ENCODE measurements around the gene CHRM4. TPM values are rescaled to one million over a fixed set of nuclear protein-coding genes. Genes with fewer than 3 reads are reported as not detected.

CHRM4 gene
- total RNA-seq, 1 donor = 0.36 TPM

DNA sequence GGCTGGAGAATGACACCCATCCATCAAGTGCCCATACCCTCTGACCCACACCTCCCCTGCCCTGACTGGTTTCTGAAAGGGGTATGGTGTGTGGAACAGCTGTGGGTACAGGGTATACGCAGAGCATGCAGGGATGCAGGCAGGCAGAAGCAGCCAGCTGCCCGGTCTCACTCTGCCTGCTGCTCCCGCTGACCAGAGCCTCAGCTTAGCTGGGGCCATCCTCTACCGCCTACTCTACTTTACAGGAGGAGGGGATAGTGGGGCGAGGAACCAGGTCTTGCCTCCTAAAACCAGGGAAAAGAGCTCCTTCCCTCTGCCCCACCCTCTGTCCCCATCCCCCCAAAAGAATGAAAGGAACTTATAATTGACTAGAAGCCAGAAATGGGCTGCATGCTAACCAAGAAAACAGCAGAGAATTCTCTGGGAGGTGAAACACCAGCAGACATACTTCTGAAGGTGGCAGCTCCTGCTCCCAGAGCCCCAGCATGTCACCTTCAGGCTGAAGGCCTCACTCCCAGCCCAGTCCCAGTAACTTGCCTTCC, 13.0 kb upstream of the CHRM4 start:
- TF ChIP-seq, protein P1, sequence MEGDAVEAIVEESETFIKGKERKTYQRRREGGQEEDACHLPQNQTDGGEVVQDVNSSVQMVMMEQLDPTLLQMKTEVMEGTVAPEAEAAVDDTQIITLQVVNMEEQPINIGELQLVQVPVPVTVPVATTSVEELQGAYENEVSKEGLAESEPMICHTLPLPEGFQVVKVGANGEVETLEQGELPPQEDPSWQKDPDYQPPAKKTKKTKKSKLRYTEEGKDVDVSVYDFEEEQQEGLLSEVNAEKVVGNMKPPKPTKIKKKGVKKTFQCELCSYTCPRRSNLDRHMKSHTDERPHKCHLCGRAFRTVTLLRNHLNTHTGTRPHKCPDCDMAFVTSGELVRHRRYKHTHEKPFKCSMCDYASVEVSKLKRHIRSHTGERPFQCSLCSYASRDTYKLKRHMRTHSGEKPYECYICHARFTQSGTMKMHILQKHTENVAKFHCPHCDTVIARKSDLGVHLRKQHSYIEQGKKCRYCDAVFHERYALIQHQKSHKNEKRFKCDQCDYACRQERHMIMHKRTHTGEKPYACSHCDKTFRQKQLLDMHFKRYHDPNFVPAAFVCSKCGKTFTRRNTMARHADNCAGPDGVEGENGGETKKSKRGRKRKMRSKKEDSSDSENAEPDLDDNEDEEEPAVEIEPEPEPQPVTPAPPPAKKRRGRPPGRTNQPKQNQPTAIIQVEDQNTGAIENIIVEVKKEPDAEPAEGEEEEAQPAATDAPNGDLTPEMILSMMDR (IDR thresholded peaks at IDR 0.05; ENCODE audit: extremely low read depth, low read depth, low read length) = no peak
- peaks cover 16% of the 10 kb centered on the region for H3K36me3 ChIP-seq (ENCODE audit: insufficient read depth, low read length)
- DNase-seq (ENCODE audit: insufficient read length, low spot score, missing footprints) = no peak
- H3K79me2 ChIP-seq (ENCODE audit: insufficient read depth, low read length) = no peaks in the 10 kb centered on the region
- no peak overlapping the region for H3K27ac ChIP-seq (ENCODE audit: low read depth, low read length)
- H3K4me3 ChIP-seq (ENCODE audit: insufficient read depth, low read length) = no peak overlapping the region
- H4K20me1 ChIP-seq (ENCODE audit: insufficient read depth, low read length) = peaks cover 10% of the 10 kb centered on the region
- H3K4me1 ChIP-seq (ENCODE audit: insufficient read depth, low read length) = peaks cover 5% of the 10 kb centered on the region
- no peaks in the 10 kb centered on the region for H3K27me3 ChIP-seq (ENCODE audit: insufficient read depth, low read length)
- H3K9me3 ChIP-seq (ENCODE audit: low read depth, low read length) = no peaks in the 10 kb centered on the region
- no peak overlapping the region for H2AFZ ChIP-seq (ENCODE audit: low read length)
- peak overlapping the region; percentile 9 for H3K4me2 ChIP-seq (ENCODE audit: insufficient read depth, low read length)

DNA sequence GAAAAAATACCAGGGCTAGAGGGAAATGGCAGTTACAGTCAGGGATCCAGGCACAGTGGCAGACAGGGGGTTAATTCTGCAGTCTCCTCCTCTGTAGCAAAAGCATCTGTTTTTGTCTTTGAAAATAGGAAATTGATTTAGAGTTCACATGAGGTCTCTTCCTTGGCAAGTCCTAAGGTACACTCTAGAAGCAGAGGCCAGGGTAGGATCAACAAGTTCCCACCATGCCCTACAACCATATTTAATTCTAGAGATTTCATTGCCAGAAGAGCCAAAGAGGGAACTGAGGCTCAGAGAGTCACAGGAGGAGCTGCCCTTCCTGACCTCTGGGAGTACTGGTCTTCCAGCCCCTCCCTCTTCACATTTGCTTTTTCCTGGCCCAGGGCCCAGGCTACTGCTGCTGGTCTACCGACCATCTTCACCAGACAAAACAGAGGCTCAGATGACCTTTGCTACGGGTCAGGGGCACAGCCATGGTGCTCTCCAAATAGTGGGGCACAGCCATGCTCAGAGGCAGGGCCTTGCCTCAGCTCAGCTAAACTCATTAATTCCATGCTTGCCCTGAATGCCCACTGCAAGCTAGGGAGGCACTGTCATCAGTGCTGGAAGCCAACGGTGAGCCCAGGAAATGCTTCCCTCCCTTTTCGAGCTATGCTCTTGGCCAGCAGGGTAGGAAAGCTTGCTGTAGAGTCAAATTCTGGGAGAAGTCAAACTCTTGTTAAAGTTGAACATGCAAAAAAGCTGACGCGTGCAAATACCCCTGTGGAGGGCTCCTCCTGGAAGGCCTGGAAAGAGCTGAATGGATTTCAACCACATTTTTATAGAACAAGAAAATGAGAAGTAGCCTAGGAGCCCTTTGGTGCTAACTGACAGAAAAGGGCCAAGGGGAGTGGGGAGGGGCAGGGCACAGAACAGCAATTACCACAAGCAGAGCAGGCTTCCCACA, 11.7 kb upstream of the CHRM4 start:
- Histone ChIP-seq H4K20me1 (ENCODE audit: insufficient read depth, low read length) (peaks cover 11% of the 10 kb centered on the region), H3K79me2 (ENCODE audit: insufficient read depth, low read length) (no peaks in the 10 kb centered on the region), H3K4me3 (ENCODE audit: insufficient read depth, low read length) (no peak overlapping the region), H3K4me1 (ENCODE audit: insufficient read depth, low read length) (peaks cover 5% of the 10 kb centered on the region), H2AFZ (ENCODE audit: low read length) (no peak overlapping the region), H3K9me3 (ENCODE audit: low read depth, low read length) (no peaks in the 10 kb centered on the region), H3K27ac (ENCODE audit: low read depth, low read length) (no peak overlapping the region), H3K27me3 (ENCODE audit: insufficient read depth, low read length) (no peaks in the 10 kb centered on the region), H3K4me2 (ENCODE audit: insufficient read depth, low read length) (no peak overlapping the region), H3K36me3 (ENCODE audit: insufficient read depth, low read length) (peaks cover 10% of the 10 kb centered on the region)
- DNase-seq (ENCODE audit: insufficient read length, low spot score, missing footprints) = no peak
- TF ChIP-seq, protein P1 (IDR thresholded peaks at IDR 0.05; ENCODE audit: extremely low read depth, low read depth, low read length) = no peak

DNA sequence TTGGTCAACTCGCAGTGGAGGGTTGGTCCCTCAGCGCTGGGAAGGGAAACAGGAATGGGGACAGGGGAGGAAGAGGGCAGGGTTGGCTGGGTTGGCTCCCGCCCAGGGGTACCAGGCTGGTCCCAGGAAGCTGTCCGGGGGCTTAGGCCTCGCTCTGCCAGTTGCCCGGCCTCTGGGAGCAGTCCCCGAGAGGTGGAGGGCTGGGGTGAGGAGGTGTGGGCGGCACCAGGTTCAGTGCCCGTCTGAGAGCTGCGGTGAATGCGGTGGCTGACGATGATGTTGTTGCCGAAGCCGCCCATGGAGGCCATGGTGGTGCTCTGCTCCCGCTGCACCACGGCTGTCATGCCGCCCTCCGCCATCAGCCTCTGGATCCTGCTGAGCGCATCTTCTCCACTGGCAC, 6.0 kb upstream of the CHRM4 start:
- Histone ChIP-seq H3K4me2 (ENCODE audit: insufficient read depth, low read length) (no peak overlapping the region), H3K79me2 (ENCODE audit: insufficient read depth, low read length) (no peaks in the 10 kb centered on the region), H2AFZ (ENCODE audit: low read length) (no peak overlapping the region), H3K27ac (ENCODE audit: low read depth, low read length) (no peak overlapping the region), H4K20me1 (ENCODE audit: insufficient read depth, low read length) (peaks cover 25% of the 10 kb centered on the region), H3K4me1 (ENCODE audit: insufficient read depth, low read length) (peaks cover 5% of the 10 kb centered on the region), H3K27me3 (ENCODE audit: insufficient read depth, low read length) (no peaks in the 10 kb centered on the region), H3K4me3 (ENCODE audit: insufficient read depth, low read length) (no peak overlapping the region), H3K9me3 (ENCODE audit: low read depth, low read length) (no peaks in the 10 kb centered on the region), H3K36me3 (ENCODE audit: insufficient read depth, low read length) (peaks cover 1% of the 10 kb centered on the region)
- DNase-seq (ENCODE audit: insufficient read length, low spot score, missing footprints) = no peak
- TF ChIP-seq, protein P1 (IDR thresholded peaks at IDR 0.05; ENCODE audit: extremely low read depth, low read depth, low read length) = no peak

DNA sequence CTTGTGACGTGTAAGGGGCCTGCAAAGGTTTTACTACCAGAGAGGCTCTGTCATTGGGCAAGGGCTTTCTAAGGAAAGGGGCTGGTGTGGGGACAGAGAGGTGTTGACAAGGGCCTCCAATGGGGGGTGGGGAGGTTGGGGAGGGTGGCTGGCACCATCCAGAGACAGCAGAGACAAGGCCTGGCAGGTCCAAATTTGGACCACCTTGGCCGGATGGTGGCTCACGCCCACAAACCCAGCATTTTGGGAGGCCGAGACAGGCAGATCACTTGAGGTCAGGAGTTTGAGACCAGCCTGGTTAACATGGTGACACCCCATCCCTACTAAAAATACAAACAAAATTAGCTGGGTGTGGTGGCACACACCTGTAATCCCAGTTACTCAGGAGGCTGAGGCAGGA, 2.2 kb upstream of the CHRM4 start:
- peaks cover 27% of the 10 kb centered on the region for H3K27me3 ChIP-seq (ENCODE audit: insufficient read depth, low read length)
- H3K4me3 ChIP-seq (ENCODE audit: insufficient read depth, low read length) = no peak overlapping the region
- H2AFZ ChIP-seq (ENCODE audit: low read length) = no peak overlapping the region
- no peaks in the 10 kb centered on the region for H3K9me3 ChIP-seq (ENCODE audit: low read depth, low read length)
- peaks cover 15% of the 10 kb centered on the region for H3K4me1 ChIP-seq (ENCODE audit: insufficient read depth, low read length)
- no peaks in the 10 kb centered on the region for H3K36me3 ChIP-seq (ENCODE audit: insufficient read depth, low read length)
- H3K79me2 ChIP-seq (ENCODE audit: insufficient read depth, low read length) = no peaks in the 10 kb centered on the region
- H4K20me1 ChIP-seq (ENCODE audit: insufficient read depth, low read length) = peaks cover 35% of the 10 kb centered on the region
- TF ChIP-seq, protein P1 (IDR thresholded peaks at IDR 0.05; ENCODE audit: extremely low read depth, low read depth, low read length) = no peak
- DNase-seq (ENCODE audit: insufficient read length, low spot score, missing footprints) = peak; percentile 38
- no peak overlapping the region for H3K27ac ChIP-seq (ENCODE audit: low read depth, low read length)
- no peak overlapping the region for H3K4me2 ChIP-seq (ENCODE audit: insufficient read depth, low read length)
